ENCODE measurements around the gene GPR137.
"Not testable (repeated sequence)": the region's sequence is repeated elsewhere in the genome, so short reads cannot be mapped to it uniquely, and the experiment has no call there.

GPR137 gene

GRCh38 chr11:64305691-64306562 lies 20.3 kb downstream of the GPR137 start:
- Histone ChIP-seq H3K9me3 (ENCODE audit: severe bottlenecking) (no peaks in the 10 kb centered on the region), H3K4me3 (ENCODE audit: low read depth, low read length) (peak overlapping the region; percentile 60), H3K27me3 (ENCODE audit: insufficient read depth, low read depth, severe bottlenecking) (no peaks in the 10 kb centered on the region), H3K27ac (peak overlapping the region; percentile 79), H3K36me3 (peaks cover 4% of the 10 kb centered on the region)
- DNase-seq = peak; percentile 83
- TF ChIP-seq CTCF (IDR thresholded peaks at IDR 0.05; ENCODE audit: low read depth, low read length) = peak; percentile 55

- no peak for TF ChIP-seq CTCF (IDR thresholded peaks at IDR 0.05; ENCODE audit: low read depth, low read length)
- Histone ChIP-seq H3K27me3 (ENCODE audit: insufficient read depth, low read depth, severe bottlenecking) (no peaks in the 10 kb centered on the region), H3K27ac (peak overlapping the region; percentile 79), H3K36me3 (peaks cover 4% of the 10 kb centered on the region), H3K9me3 (ENCODE audit: severe bottlenecking) (no peaks in the 10 kb centered on the region), H3K4me3 (ENCODE audit: low read depth, low read length) (peak overlapping the region; percentile 60)
- DNase-seq = no peak
Measured at GRCh38 chr11:64306563-64306875, 20.9 kb downstream of the GPR137 start.

GRCh38 chr11:64306876-64307622 lies 21.4 kb downstream of the GPR137 start:
- TF ChIP-seq CTCF (IDR thresholded peaks at IDR 0.05; ENCODE audit: low read depth, low read length) = no peak
- Histone ChIP-seq H3K36me3 (peaks cover 4% of the 10 kb centered on the region), H3K27me3 (ENCODE audit: insufficient read depth, low read depth, severe bottlenecking) (no peaks in the 10 kb centered on the region), H3K4me3 (ENCODE audit: low read depth, low read length) (peak overlapping the region; percentile 60), H3K27ac (no peak overlapping the region; the same call in 1 of the 2 replicates), H3K9me3 (ENCODE audit: severe bottlenecking) (no peaks in the 10 kb centered on the region)
- DNase-seq = no peak

- DNase-seq; H3K9me3 ChIP-seq (ENCODE audit: severe bottlenecking); H3K36me3 ChIP-seq; H3K4me3 ChIP-seq (ENCODE audit: low read depth, low read length); H3K27me3 ChIP-seq (ENCODE audit: insufficient read depth, low read depth, severe bottlenecking); H3K27ac ChIP-seq: not testable (repeated sequence)
Measured at GRCh38 chr11:64307795-64308194, 22.1 kb downstream of the GPR137 start.

- H3K27me3 ChIP-seq (ENCODE audit: insufficient read depth, low read depth, severe bottlenecking) = no peaks in the 10 kb centered on the region
- H3K4me3 ChIP-seq (ENCODE audit: low read depth, low read length) = no peak overlapping the region
- no peak for TF ChIP-seq CTCF (IDR thresholded peaks at IDR 0.05; ENCODE audit: low read depth, low read length)
- no peak overlapping the region for H3K27ac ChIP-seq
- no peaks in the 10 kb centered on the region for H3K9me3 ChIP-seq (ENCODE audit: severe bottlenecking)
- peaks cover 15% of the 10 kb centered on the region for H3K36me3 ChIP-seq
- no peak for DNase-seq
Measured at GRCh38 chr11:64312947-64313346, 27.3 kb downstream of the GPR137 start.

- H3K27ac ChIP-seq = no peak overlapping the region
- H3K9me3 ChIP-seq (ENCODE audit: severe bottlenecking) = no peaks in the 10 kb centered on the region
- no peak overlapping the region for H3K4me3 ChIP-seq (ENCODE audit: low read depth, low read length)
- peaks cover 14% of the 10 kb centered on the region for H3K36me3 ChIP-seq
- no peaks in the 10 kb centered on the region for H3K27me3 ChIP-seq (ENCODE audit: insufficient read depth, low read depth, severe bottlenecking)
- no peak for DNase-seq
- TF ChIP-seq CTCF (IDR thresholded peaks at IDR 0.05; ENCODE audit: low read depth, low read length) = no peak
Measured at GRCh38 chr11:64313491-64314145, 28.0 kb downstream of the GPR137 start.
